IPS-18c (cell line): ENCODE measurements around the gene NLRP12.
"Not testable (repeated sequence)": the region's sequence is repeated elsewhere in the genome, so short reads cannot be mapped to it uniquely, and the experiment has no call there.

Experiments
- H3K4me3 ChIP-seq: 2 replicates; pipeline ENCODE4 v1.7.0; 2013; ENCODE audit warnings: low read depth, mild to moderate bottlenecking, low read length, moderate library complexity; ENCODE audit not compliant: insufficient read depth
- H3K9me3 ChIP-seq: one replicate; pipeline ENCODE4 v1.6.1; 2013; ENCODE audit warnings: mild to moderate bottlenecking, low read length, moderate library complexity; ENCODE audit not compliant: control insufficient read depth, insufficient read depth

The NLRP12 gene

DNA sequence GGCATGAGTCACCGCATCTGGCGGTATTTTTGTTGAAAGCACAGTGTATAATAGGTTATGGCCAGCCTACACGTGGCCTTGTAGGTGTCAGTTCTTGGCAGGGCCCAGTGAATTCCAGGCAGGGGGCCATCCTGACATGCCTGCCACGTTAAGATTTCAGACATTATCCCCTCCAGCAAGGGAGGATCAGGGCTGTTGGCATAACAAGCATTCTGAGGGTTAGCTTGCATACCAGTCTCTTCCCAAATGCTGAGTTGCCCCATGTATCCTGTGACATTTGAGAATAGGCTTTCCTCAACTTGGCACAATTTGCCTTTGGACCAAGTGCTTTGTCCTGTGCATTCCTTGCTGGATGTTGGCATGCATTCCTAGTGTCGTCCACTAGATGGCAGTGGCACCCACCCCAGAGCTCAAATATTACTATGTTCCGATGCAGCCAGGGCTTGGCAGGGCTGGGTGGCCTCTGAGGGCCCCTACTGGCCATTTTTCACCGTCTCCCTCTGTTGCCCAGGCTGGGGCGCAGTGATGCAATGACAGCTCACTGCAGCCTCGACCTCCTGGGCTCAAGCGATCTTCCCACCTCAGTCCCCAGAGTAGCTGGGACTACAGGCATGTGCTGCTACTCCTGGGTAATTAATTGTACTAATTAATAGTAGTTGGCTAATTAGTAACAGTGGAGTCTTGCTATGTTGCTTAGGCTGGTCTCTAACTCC lies 31.2 kb downstream of the NLRP12 start:
- H3K9me3 ChIP-seq, result no peaks in the 10 kb centered on the region
- H3K4me3 ChIP-seq, result no peak overlapping the region

DNA sequence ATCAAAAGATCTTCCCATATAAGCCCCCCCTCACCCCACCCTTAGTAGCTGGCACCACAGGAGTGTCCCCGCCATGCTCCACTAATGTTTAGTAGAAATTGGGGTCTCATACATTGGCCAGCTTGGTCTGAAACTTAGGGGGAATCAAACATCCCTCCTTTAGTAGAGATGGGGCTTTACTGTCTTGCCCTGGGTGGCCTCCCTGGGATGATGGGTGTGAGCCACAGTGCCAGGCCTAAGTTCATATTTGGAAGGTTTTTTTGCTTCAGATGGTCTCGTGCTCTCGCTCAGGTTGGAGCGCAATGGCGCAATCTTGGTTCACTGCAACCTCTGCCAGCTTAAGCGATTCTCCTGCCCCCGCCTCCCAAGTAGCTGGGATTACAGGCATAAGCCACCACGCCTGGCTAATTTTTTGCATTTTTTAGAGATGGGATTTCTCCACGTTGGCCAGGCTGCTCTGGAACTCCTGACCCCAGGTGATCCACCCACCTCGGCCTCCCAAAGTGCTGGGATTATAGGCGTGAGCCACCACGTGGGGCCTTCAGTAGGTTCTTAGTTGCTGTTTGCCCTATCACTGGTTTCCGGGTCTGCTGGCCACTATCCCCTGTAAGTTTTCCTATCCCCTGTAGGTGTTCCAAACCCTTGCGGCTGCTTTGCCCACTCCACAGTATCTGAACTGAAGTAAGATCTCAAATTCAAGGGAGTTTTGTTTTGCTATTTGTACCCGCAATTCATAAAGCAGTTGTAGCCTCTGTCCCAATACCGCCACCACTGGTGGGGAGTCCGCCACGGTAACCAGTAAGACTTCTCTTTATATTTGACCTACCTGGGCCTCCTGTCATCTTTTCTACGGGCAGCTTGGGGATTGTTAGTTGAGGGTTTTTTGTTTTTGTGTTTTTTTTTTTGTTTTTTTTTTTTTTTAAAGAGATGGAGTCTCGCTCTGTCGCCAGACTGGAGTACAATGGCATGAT lies 34.1 kb downstream of the NLRP12 start:
- Histone ChIP-seq H3K9me3 (no peaks in the 10 kb centered on the region), H3K4me3 (no peak overlapping the region)

DNA sequence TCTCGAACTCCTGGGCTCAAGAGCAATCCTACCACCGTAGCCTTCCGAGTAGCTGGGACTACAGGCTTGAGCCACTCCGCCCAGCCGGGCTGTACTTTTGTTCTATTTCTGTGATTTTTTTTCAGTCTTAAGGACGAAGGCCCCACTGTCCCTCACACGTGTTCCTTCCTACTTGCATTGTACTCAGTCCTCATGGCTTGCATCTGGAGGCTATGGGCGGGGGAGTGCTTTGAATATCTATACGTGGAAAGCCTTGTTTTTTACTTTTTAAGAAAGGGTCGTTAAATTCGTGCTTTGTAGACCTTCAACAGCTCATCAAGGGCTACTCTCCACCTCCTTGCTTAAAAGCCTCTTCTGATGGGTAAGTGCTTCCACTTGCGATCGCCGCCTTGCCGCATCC lies 36.8 kb downstream of the NLRP12 start:
- Histone ChIP-seq H3K4me3 (no peak overlapping the region; the same call in 1 of the 2 replicates), H3K9me3 (peaks cover 4% of the 10 kb centered on the region)

DNA sequence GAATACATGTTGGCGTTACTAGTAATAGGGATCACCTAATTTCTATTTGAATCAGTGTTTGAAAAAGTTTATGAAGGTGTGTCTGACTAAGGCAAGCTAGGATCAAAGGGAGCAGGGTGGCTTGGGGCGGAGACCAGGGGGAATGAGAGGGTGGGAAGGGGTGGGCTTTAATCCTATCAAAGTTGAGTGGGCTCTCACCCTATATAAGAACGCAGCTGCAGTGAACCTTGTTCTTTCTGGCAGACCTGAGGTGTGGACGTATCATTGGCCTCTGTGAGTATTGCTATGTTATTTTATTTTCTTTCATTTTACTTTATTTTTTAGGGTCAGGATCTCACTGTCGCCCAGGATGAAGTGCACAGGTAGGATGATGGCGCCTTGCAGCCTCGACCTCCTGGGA lies 37.4 kb downstream of the NLRP12 start:
- Histone ChIP-seq H3K4me3 (no peak overlapping the region), H3K9me3 (peaks cover 4% of the 10 kb centered on the region)

DNA sequence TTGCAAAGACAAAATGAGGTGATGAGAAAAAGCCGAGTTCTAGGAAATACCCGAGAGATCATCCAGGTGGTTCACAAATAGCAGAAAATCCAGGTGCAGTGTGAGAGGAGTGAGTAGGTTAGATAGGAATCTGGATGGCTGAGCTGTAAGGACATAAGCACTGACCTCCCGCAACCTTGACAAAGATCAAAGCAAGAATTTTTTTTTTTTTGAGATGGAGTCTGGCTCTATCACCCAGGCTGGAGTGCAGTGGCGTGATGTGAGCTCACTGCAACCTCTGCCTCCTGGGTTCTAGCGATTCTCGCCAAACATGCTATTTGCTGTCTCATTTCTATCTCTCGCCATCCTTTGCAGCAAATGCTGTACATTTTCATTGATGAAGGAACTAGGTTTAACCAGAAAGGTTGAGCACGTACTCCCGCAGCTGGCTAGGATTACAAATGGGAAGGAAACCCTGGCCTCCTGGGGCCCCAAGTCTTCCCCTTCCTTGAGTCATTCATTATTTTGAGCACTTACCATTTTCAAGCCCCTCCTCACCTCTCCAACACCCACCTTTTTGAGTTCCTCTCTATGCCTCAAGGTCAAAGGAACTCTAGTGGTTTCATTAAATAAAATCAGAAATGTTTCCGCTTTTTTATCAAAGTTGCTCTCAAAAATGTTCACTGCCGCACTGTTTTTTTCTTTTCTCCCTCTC lies 38.8 kb downstream of the NLRP12 start:
- Histone ChIP-seq H3K9me3 (peaks cover 4% of the 10 kb centered on the region), H3K4me3 (no peak overlapping the region)

DNA sequence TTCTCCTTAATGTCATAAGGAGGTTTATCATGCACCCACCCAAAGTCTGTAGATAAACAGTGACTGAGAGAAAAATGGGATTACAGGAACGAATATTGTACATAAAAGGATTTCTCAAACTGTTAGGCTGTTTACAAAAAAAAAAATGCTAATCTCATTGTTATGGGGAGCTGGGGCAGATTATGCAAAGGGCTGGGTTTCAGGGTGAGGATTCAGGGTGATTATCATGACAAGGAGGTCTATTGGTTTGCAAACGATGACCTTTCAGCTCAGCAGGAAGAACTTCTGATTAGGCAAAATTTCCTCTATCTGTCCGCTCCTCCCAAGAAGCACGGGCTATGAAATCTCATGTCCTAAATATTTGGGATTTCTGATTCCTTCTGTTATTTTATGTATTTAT lies 41.4 kb downstream of the NLRP12 start:
- Histone ChIP-seq H3K9me3 (peaks cover 4% of the 10 kb centered on the region), H3K4me3 (no peak overlapping the region)

DNA sequence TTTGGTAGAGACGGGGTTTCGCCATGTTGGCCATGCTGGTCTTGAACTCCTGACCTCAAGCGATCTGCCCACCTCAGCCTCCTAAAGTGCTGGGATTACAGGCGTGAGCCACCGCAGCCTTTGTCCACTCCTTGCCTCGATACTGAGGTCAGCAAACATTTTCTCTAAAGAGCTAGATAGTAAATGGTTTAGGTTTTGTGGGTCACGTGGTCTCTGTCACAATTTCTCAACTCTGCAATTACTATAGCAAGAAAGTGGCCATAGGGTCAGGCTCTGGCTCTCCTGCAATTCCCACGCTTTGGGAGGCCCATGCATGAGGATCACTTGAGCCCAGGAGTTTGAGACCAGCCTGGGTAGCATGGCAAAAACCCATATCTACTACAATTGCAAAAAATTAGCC lies 42.8 kb downstream of the NLRP12 start:
- not testable (repeated sequence) for H3K4me3 ChIP-seq

DNA sequence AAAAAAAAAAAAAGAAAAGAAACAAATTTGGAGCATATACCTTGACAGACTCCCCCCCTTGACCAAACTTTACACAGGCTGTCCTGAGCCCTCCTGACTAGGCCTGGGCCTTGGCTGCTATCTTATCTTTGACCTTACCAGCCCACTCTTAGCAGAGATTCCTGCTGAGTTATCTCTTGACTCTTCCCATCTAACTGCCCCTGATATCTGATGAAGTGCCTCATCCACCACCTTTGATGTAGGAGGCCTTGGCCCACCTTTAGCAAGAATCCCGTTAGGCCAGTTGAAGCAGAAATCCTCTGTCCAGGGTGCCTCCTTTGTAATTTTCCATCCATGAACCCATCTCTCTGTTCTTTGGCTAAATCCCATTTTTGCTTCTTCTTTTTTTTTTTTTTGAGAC lies 43.6 kb downstream of the NLRP12 start:
- no peak overlapping the region for H3K4me3 ChIP-seq
- peaks cover 4% of the 10 kb centered on the region for H3K9me3 ChIP-seq

More for the DNA sequence above, 42.8 kb downstream of the NLRP12 start:
- not testable (repeated sequence) for H3K9me3 ChIP-seq

DNA sequence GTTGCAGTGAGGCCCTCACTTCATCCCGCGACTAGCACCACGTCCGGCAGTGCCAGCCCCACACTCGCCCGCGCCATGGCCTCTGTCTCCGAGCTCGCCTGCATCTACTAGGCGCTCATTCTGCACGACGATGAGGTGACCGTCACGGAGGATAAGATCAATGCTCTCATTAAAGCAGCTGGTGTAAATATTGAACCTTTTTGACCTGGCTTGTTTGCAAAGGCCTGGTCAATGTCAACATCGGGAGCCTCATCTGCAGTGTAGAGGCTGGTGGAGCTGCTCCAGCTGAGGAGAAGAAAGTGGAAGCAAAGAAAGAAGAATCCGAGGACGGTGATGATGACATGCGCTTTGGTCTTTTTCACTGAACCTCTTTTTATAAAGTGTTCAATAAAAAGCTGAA lies 48.6 kb downstream of the NLRP12 start:
- H3K9me3 ChIP-seq, result no peaks in the 10 kb centered on the region

DNA sequence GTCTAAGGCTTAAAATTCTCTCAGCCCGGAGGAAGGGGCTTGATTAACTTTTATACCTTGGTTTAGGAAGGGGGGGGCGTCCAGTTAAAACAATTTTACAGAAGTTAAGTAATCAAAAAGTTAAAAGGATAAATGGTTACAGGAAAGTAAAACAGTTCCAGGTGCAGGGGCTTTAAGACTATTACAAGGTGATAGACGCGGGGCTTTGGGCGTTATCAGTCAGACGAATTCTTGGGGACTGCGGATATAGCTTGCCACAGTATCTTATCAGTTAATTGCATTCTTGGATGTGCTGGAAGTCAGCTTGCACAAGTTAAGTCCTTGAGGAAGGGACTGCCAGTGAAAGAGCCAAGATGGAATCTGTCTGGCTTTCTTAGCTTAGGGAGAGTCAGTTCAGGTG lies 49.6 kb downstream of the NLRP12 start:
- H3K4me3 ChIP-seq, H3K9me3 ChIP-seq: not testable (repeated sequence)

More for the DNA sequence above, 48.6 kb downstream of the NLRP12 start:
- H3K4me3 ChIP-seq, result no peak overlapping the region

DNA sequence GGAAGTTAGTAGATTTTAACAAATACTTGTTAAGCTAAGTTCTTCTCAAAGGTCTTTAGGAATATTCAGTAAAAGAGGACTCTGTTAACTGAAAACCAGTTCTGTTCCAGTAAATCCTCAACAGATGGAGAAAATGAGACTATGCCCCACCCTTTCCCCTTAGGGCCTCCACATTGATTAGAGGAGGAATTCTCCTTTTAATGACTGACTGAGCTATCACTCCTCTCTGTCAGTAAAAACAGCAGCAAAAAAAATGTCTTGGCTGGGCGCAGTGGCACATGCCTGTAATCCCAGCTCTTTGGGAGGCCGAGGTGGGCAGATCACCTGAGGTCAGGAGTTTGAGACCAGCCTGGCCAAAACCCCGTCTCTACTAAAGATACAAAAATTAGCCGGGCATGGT lies 50.1 kb downstream of the NLRP12 start:
- Histone ChIP-seq H3K4me3 (no peak overlapping the region), H3K9me3 (no peaks in the 10 kb centered on the region)

DNA sequence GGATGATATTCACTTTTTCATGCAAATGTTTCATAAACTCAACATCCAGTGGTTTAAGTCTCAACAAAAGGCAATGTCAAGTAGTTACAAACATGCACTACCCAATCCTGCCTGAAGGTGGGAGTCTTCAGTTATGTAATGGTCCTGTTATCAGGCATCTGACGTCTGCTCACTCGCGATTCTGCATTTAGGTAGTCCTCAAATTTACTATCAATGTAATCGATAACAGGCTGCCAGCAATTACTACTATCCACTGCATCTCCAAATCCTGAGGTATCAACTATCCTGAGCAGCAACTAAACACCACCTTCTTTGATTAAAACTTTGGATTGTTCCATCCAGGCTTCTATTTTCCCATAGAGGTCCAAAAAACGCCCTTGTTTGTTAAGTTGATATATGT lies 51.2 kb downstream of the NLRP12 start:
- no peak overlapping the region for H3K4me3 ChIP-seq
- H3K9me3 ChIP-seq, result no peaks in the 10 kb centered on the region

DNA sequence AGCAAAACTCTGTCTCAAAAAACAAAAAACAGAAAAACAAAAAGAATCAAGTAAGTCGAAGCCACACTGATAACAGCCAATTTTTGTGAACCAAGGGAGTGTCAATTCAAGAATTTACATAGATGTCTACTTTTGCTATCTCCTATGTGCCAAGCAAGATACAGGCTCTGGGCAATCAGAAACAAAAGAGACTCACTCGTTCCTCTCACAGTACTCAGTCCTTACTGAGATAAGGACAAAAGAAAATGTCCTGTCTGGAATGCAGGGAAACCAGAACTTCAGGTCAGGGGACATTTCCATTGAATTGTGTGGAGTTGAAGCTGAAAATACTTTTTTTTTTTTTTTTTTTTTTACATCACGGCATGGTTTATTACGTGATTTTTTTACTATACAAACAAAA lies 53.0 kb downstream of the NLRP12 start:
- Histone ChIP-seq H3K4me3 (no peak overlapping the region), H3K9me3 (no peaks in the 10 kb centered on the region)

DNA sequence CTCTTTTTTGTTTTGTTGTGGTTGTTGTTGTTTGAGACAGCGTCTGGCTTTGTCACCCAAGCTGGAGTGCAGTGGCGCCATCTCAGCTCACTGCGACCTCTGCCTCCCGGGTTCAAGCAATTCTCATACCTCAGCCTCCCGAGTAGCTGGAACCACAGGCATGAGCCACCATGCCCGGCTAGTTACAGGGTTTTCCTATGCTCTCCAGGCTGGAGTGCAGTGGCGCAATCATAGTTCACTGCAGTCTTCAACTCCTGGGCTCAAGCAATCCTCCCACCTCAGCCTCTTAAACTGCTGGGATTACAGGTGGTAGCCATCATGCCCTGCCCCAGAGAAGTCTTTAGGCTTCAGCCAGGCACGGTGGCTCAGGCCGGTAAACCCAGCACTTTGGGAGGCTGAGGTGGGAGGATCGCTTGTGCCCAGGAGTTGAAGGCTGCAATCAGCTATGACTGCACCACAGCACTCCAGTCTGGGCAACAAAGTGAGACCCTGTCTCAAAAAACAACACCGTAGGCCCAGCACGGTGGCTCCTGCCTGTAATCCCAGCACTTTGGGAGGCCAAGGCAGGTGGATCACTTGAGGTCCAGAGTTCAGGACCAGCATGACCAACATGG lies 54.3 kb downstream of the NLRP12 start:
- not testable (repeated sequence) for H3K4me3 ChIP-seq, H3K9me3 ChIP-seq

DNA sequence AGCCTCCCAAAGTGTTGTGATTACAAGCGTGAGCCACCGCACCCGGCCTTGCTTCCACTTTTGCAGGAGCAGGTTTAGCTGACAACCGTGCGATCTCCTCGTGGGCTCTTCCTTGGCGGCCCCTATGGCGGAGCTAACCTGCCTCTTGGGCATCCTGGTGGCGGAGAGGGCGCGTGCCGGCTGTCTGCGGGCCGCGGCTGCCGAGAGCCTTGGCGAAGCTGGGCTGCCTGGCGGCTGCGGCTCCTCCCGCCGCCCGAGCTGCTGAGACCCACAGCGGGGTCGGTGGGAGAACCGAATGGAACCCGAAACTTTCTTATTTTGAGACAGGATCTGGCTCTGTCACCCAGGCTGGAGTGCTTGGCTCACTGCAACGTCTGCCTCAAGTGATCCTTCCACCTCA lies 55.7 kb downstream of the NLRP12 start:
- H3K9me3 ChIP-seq, result no peaks in the 10 kb centered on the region
- H3K4me3 ChIP-seq, result no peak overlapping the region

DNA sequence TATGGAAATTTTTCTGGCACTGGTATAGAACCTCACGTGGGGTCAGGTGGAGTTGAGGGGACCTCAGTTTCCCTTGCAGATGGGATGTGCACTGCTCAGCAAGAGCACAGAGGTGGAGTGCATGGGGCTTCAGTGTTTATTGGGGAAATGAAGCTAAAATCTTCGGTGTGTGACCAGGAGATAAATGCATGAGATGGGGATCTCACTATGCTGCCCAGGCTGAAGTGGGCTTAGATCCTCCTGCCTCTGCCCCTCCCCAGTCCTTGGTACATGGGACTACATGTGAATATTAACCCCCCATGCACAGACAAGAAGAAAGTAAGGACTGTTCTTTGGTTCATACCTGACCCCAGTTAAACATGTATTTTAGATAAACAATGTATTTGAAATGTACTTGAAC lies 65.1 kb downstream of the NLRP12 start:
- H3K4me3 ChIP-seq, H3K9me3 ChIP-seq: not testable (repeated sequence)
